Transverse colon (tissue), 4 donors: Measurements from ENCODE around the gene ZNF76. TPM values are rescaled to one million over a fixed set of nuclear protein-coding genes. Genes with fewer than 3 reads are reported as not detected.

Source experiments
- DNase-seq: peaks from one replicate; pipeline ENCODE4 v3.0.0-alpha.2; 2019
- H3K27ac ChIP-seq, 4 donors: fragments of 200-600 bp; sonication (generic); 2 replicates each; pipeline ENCODE4 v1.5.1; 2016 to 2018; ENCODE audit warnings: inconsistent platforms in 4 of 4
- H3K27me3 ChIP-seq: fragments of 200-600 bp; sonication (generic); 2 replicates; pipeline ENCODE4 v1.5.1; 2017; ENCODE audit warnings: inconsistent platforms
- H3K36me3 ChIP-seq, 4 donors: fragments of 200-600 bp; sonication (generic); 2 replicates each; pipeline ENCODE4 v1.5.1; 2017 to 2019; ENCODE audit warnings: inconsistent platforms in 4 of 4
- H3K4me1 ChIP-seq, 4 donors: fragments of 200-600 bp; sonication (generic); 2 replicates each; pipeline ENCODE4 v1.5.1; 2017 to 2020; ENCODE audit warnings: inconsistent platforms in 4 of 4
- H3K4me3 ChIP-seq, 4 donors: fragments of 200-600 bp; sonication (generic); 1 replicate in 1 of 4; 2 replicates in 3 of 4; pipeline versions ENCODE4 v1.5.1 to v1.6.1; 2017 to 2019; ENCODE audit warnings: inconsistent platforms in 4 of 4
- H3K9me3 ChIP-seq, 2 donors: fragments of 200-600 bp; sonication (generic); 2 replicates each; pipeline ENCODE4 v1.5.1; 2017 to 2019; ENCODE audit warnings: inconsistent platforms in 2 of 2
- CTCF ChIP-seq, 5 experiments: fragments of 200-600 bp in 3 of 5; fragments of 450-650 bp in 2 of 5; sonication (generic) in 3 of 5; IDR thresholded peaks; 1 replicate in 2 of 5; 2 replicates in 3 of 5; pipeline ENCODE4 v1.5.1; 2016 to 2017; ENCODE audit warnings: antibody characterized with exemption in 5 of 5, inconsistent platforms in 3 of 5, mild to moderate bottlenecking in 2 of 5, moderate library complexity in 1 of 5
- EP300 ChIP-seq: sonication (generic); formaldehyde crosslinking; IDR thresholded peaks from one replicate; pipeline ENCODE4 v1.6.1; 2017; ENCODE audit warnings: antibody characterized with exemption, low read depth
- POLR2A ChIP-seq: fragments of 450-650 bp; IDR thresholded peaks from one replicate; pipeline ENCODE4 v1.6.1; 2016; ENCODE audit warnings: antibody characterized with exemption, mild to moderate bottlenecking, moderate library complexity
- POLR2AphosphoS5 ChIP-seq, 3 donors: sonication (generic); formaldehyde crosslinking; IDR thresholded peaks; one replicate each; pipeline ENCODE4 v1.6.1; 2016; ENCODE audit warnings: antibody characterized with exemption in 3 of 3
- WGBS, 2 donors: methylation state at CpG; one replicate each; pipeline ENCODE4 v1.1.5; 2018; ENCODE audit warnings: low coverage in 1 of 2; 5-methylcytosine and 5-hydroxymethylcytosine counted together
- in situ Hi-C, 4 donors: fragments of 200-750 bp; cut with MboI; loops; one replicate each; pipeline versions ENCODE4 v1.15.0 to v1.15.1; 2017; ENCODE audit warnings: low sequenced_read_pairs in 3 of 4, low pct_ligation_motif_present in 1 of 4, low pct_unique_long_range_greater_than_20kb in 1 of 4
- intact Hi-C: fragments of 100-400 bp; cut with DNase I; formaldehyde crosslinking; loops from one replicate; pipeline ENCODE4 v1.15.1; 2023; ENCODE audit warnings: low total_unique reads
- total RNA-seq, 4 donors: library from RNA; depleted of rRNA; stranded (reverse); fragments of >200 nt; gene quantifications; one replicate each; pipeline ENCODE4 v1.1.0, GENCODE V29; 2016

Gene ZNF76
- total RNA-seq, 4 donors from 2014 or later, result 30.2 to 59.3 (median 35.1) TPM

- Histone ChIP-seq H3K27me3 (no peaks in the 10 kb centered on the region), H3K36me3 (no peaks in the 10 kb centered on the region), H3K4me3 (peak overlapping the region in 3 of 4 donors; percentile 86 to 87 (median 86)), H3K4me1 (peaks cover 5 to 22% (median 14%) of the 10 kb centered on the region in 4 donors), H3K9me3 (no peaks in the 10 kb centered on the region), H3K27ac (peak overlapping the region; percentile 92 to 96 (median 94))
- no peak for DNase-seq
- in situ Hi-C loops, result no loop called here
- 56 to 68% methylated on average over 6 to 7 of the region's 7 CpGs for WGBS, 2 donors
- TF ChIP-seq EP300 (no peak), POLR2A (no peak), CTCF (IDR thresholded peaks at IDR 0.05) (no peak), POLR2AphosphoS5 (IDR thresholded peaks at IDR 0.05) (no peak)
- intact Hi-C loops, result no loop called here
These were observed 1.2 kb upstream of the ZNF76 start for GRCh38 chr6:35258336-35258735.

GRCh38 chr6:35258858-35259193 lies 709 bp upstream of the ZNF76 start:
- 0 to 1% methylated on average over 1 to 20 of the region's 20 CpGs for WGBS, 2 donors
- peaks cover 5 to 22% (median 14%) of the 10 kb centered on the region in 4 donors for H3K4me1 ChIP-seq
- H3K4me3 ChIP-seq, result peak overlapping the region; percentile 48 to 87 (median 86)
- H3K36me3 ChIP-seq, result no peaks in the 10 kb centered on the region
- intact Hi-C loops (no loop called here), in situ Hi-C loops (no loop called here)
- H3K9me3 ChIP-seq, result no peaks in the 10 kb centered on the region
- DNase-seq, result no peak
- no peaks in the 10 kb centered on the region for H3K27me3 ChIP-seq
- no peak for TF ChIP-seq POLR2A
- TF ChIP-seq CTCF (IDR thresholded peaks at IDR 0.05), result peak in 1 of 5 experiments; percentile 14
- H3K27ac ChIP-seq, result peak overlapping the region; percentile 92 to 96 (median 94)

GRCh38 chr6:35259948-35260590 lies 534 bp downstream of the ZNF76 start:
- Histone ChIP-seq H3K9me3 (no peaks in the 10 kb centered on the region), H3K27ac (peak overlapping the region; percentile 92 to 96 (median 94)), H3K27me3 (no peaks in the 10 kb centered on the region), H3K4me3 (peak overlapping the region; percentile 83 to 87 (median 86)), H3K36me3 (no peaks in the 10 kb centered on the region), H3K4me1 (peaks cover 5 to 22% (median 14%) of the 10 kb centered on the region in 4 donors)
- WGBS, 2 donors, result 6 to 11% methylated on average over 8 to 23 of the region's 23 CpGs
- in situ Hi-C loops, result no loop called here
- intact Hi-C loops, result no loop called here
- TF ChIP-seq POLR2A (no peak), EP300 (no peak), POLR2AphosphoS5 (IDR thresholded peaks at IDR 0.05) (no peak), CTCF (IDR thresholded peaks at IDR 0.05) (no peak)
- DNase-seq, result peak; percentile 80

- no peaks in the 10 kb centered on the region for H3K36me3 ChIP-seq
- H3K4me1 ChIP-seq, result peaks cover 5 to 22% (median 14%) of the 10 kb centered on the region in 4 donors
- no peak for TF ChIP-seq EP300
- TF ChIP-seq POLR2A, result no peak
- TF ChIP-seq CTCF (IDR thresholded peaks at IDR 0.05), result no peak
- in situ Hi-C loops (no loop called here), intact Hi-C loops (no loop called here)
- H3K27me3 ChIP-seq, result no peaks in the 10 kb centered on the region
- peak overlapping the region in 1 of 4 donors; percentile 87 for H3K4me3 ChIP-seq
- peak overlapping the region; percentile 92 to 96 (median 94) for H3K27ac ChIP-seq
- 81 to 83% methylated on average over 4 to 6 of the region's 6 CpGs for WGBS, 2 donors
- H3K9me3 ChIP-seq, result no peaks in the 10 kb centered on the region
- DNase-seq, result no peak
These were observed 1.3 kb downstream of the ZNF76 start for GRCh38 chr6:35260591-35261570.
